ENCODE measurements around the gene CYB5RL. TPM values are rescaled to one million over a fixed set of nuclear protein-coding genes. Genes with fewer than 3 reads are reported as not detected.

CYB5RL gene
- total and polyA plus RNA-seq, 12 donors = 2.7 to 21.6 (median 10.3) TPM

- DNase-seq = no peak
- peaks cover 0 to 39% of the 10 kb centered on the region in 2 donors for H3K36me3 ChIP-seq (replicated peaks in 1 of 2)
- H3K4me1 ChIP-seq (replicated peaks in 1 of 2) = peaks cover 12 to 27% of the 10 kb centered on the region in 2 donors
- no peaks in the 10 kb centered on the region for H3K9me3 ChIP-seq (replicated peaks in 1 of 3)
- H3K27me3 ChIP-seq = no peaks in the 10 kb centered on the region
- H3K4me3 ChIP-seq = no peak overlapping the region
- TF ChIP-seq POLR2A (IDR thresholded peaks at IDR 0.05) (no peak), CTCF (IDR thresholded peaks at IDR 0.05) (no peak)
- WGBS, 4 donors = 78 to 79% (median 79%) methylated on average over 7 of the region's 7 CpGs
- no peak overlapping the region for H3K27ac ChIP-seq
- intact Hi-C loops (cut with DNase I) = no loop called here
Measured at GRCh38 chr1:54204199-54204598, 4.4 kb upstream of the CYB5RL start.

- WGBS, 4 donors = 0 to 3% (median 2%) methylated on average over 6 to 15 of the region's 15 CpGs
Measured at GRCh38 chr1:54200519-54200997, 728 bp upstream of the CYB5RL start.

DNA sequence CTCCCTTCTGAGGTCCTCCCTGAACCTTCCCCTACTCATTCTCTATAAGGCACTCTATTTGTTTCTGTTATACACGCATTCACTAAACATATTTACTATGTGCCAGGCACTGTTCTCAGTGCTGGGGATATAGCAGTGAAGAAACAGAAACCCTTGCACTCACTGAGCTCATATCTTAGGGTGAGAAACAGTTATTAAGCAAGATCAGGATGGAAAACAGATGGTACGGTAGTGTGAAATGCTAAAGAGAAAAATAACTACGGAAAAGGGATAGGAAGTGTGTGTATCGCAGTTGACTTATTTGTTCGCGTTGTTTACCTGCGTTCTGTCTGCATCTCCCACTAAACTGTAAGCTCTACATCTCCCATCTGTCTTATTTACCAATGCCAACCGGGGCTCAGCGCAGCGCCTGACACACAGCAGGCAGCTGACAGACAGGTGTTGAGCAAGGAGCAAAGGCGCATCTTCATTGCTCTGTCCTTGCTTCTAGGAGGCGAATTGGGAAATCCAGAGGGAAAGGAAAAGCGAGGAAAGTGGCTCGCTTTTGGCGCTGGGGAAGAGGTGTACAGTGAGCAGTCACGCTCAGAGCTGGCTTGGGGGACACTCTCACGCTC, 572 bp downstream of the CYB5RL start:
- H3K27ac ChIP-seq = peak overlapping the region in 3 of 5 donors; percentile 55 to 76 (median 70)
- H3K36me3 ChIP-seq (replicated peaks in 1 of 2) = peaks cover 0 to 17% of the 10 kb centered on the region in 2 donors
- peaks cover 14 to 31% of the 10 kb centered on the region in 2 donors for H3K4me1 ChIP-seq (replicated peaks in 1 of 2)
- H3K27me3 ChIP-seq = no peaks in the 10 kb centered on the region
- H3K9me3 ChIP-seq (replicated peaks in 1 of 3) = no peaks in the 10 kb centered on the region
- no peak for TF ChIP-seq POLR2A (IDR thresholded peaks at IDR 0.05)
- TF ChIP-seq CTCF (IDR thresholded peaks at IDR 0.05) = no peak
- 16 to 21% (median 19%) methylated on average over 17 of the region's 17 CpGs for WGBS, 4 donors
- peak overlapping the region in 3 of 4 donors; percentile 31 to 89 (median 66) for H3K4me3 ChIP-seq
- intact Hi-C loops (cut with DNase I) = no loop called here
- peak in 3 of 7 donors; percentile 25 to 46 (median 30) for DNase-seq

More at GRCh38 chr1:54200519-54200997, 728 bp upstream of the CYB5RL start:
- peak overlapping the region in 3 of 5 donors; percentile 55 to 81 (median 70) for H3K27ac ChIP-seq
- H3K4me3 ChIP-seq = peak overlapping the region; percentile 31 to 89 (median 54)
- intact Hi-C loops (cut with DNase I) = no loop called here
- peaks cover 0 to 15% of the 10 kb centered on the region in 2 donors for H3K36me3 ChIP-seq (replicated peaks in 1 of 2)
- H3K9me3 ChIP-seq (replicated peaks in 1 of 3) = no peaks in the 10 kb centered on the region
- TF ChIP-seq CTCF (IDR thresholded peaks at IDR 0.05) = no peak
- no peak for TF ChIP-seq POLR2A (IDR thresholded peaks at IDR 0.05)
- no peaks in the 10 kb centered on the region for H3K27me3 ChIP-seq
- H3K4me1 ChIP-seq (replicated peaks in 1 of 2) = peaks cover 14 to 31% of the 10 kb centered on the region in 2 donors
- no peak for DNase-seq

DNA sequence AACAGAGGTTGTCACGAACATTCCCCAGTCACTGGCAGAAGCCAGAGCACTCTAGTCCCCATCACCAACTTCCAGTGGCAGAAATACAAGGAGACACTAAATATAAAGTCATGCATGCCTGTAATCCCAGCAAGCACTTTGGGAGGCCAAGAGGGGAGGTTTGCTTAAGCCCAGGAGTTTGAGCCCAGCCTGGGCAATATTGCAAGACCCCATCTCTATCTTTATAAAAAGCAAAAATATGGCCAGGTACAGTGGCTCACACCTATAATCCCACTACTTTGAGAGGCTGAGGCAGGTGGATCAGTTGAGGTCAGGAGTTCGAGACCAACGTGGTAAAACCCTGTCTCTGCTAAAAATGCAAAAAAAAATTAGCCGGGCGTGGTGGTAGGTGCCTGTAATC, 6.4 kb downstream of the CYB5RL start:
- Histone ChIP-seq H3K4me1 (replicated peaks in 1 of 2) (peaks cover 9 to 11% of the 10 kb centered on the region in 2 donors), H3K27ac (no peak overlapping the region), H3K4me3 (no peak overlapping the region), H3K9me3 (replicated peaks in 1 of 3) (no peaks in the 10 kb centered on the region), H3K27me3 (no peaks in the 10 kb centered on the region), H3K36me3 (replicated peaks in 1 of 2) (peaks cover 0 to 27% of the 10 kb centered on the region in 2 donors)
- DNase-seq = no peak
- no peak for TF ChIP-seq POLR2A (IDR thresholded peaks at IDR 0.05)
- TF ChIP-seq CTCF (IDR thresholded peaks at IDR 0.05) = no peak
- intact Hi-C loops (cut with DNase I) = no loop called here
- 92 to 95% (median 93%) methylated on average over 5 of the region's 5 CpGs for WGBS, 4 donors
